ENCODE data around the gene NR3C2. TPM values are rescaled to one million over a fixed set of nuclear protein-coding genes. Genes with fewer than 3 reads are reported as not detected.

NR3C2 gene
- total RNA-seq, 1 experiment from 2014 or later, result 1.6 TPM

DNA sequence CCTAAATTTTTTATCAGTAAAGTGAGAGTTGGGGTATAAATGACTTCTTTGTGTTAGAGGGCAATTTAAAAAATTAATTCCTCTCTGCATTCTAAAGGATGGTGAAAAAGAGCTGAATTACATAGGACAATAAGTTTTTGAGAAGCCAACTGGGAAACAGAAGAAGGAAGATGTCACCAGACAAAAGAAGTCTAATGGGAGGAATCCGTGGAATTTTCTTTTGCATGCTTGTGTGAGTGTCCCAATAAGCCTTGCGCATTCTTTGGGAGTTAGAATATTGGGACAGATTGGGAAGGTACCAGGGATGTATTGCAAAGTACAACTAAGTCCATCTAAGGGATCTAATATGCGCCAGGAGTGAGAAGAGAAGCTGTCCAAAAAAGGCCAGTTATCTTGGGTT, 35.1 kb upstream of the NR3C2 start:
- H3K4me3 ChIP-seq (ENCODE audit: low read depth, low read length, poor library complexity, severe bottlenecking), result no peak overlapping the region
- BruUV-seq (replicated peaks), result no TSS peak
- ChIA-PET POLR2A (ENCODE audit: low non-redundant PET) (no interaction called here), CTCF (no interaction called here)
- intact Hi-C loops (cut with micrococcal nuclease; ENCODE audit: unreplicated experiment), result no loop called here
- no peak for DNase-seq (ENCODE audit: low spot score)
- H3K36me3 ChIP-seq (ENCODE audit: insufficient read depth, low read length, poor library complexity, severe bottlenecking), result no peaks in the 10 kb centered on the region
- H3K27me3 ChIP-seq (replicated peaks; ENCODE audit: insufficient read depth, low read depth, low read length, poor library complexity), result no peaks in the 10 kb centered on the region
- no peaks in the 10 kb centered on the region for H3K4me1 ChIP-seq (ENCODE audit: insufficient read depth, low read length, poor library complexity, severe bottlenecking)
- H3K27ac ChIP-seq (ENCODE audit: low read depth, low read length, poor library complexity, severe bottlenecking), result no peak overlapping the region
- no peak for TF ChIP-seq EZH2 (IDR thresholded peaks at IDR 0.05; ENCODE audit: borderline replicate concordance, low read depth, low read length, poor library complexity, severe bottlenecking)
- TF ChIP-seq, protein P1, sequence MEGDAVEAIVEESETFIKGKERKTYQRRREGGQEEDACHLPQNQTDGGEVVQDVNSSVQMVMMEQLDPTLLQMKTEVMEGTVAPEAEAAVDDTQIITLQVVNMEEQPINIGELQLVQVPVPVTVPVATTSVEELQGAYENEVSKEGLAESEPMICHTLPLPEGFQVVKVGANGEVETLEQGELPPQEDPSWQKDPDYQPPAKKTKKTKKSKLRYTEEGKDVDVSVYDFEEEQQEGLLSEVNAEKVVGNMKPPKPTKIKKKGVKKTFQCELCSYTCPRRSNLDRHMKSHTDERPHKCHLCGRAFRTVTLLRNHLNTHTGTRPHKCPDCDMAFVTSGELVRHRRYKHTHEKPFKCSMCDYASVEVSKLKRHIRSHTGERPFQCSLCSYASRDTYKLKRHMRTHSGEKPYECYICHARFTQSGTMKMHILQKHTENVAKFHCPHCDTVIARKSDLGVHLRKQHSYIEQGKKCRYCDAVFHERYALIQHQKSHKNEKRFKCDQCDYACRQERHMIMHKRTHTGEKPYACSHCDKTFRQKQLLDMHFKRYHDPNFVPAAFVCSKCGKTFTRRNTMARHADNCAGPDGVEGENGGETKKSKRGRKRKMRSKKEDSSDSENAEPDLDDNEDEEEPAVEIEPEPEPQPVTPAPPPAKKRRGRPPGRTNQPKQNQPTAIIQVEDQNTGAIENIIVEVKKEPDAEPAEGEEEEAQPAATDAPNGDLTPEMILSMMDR (conservative IDR thresholded peaks at IDR 0.05; ENCODE audit: low read depth, low read length), result no peak
- H3K9me3 ChIP-seq (ENCODE audit: low read depth, low read length, poor library complexity, severe bottlenecking), result no peaks in the 10 kb centered on the region

DNA sequence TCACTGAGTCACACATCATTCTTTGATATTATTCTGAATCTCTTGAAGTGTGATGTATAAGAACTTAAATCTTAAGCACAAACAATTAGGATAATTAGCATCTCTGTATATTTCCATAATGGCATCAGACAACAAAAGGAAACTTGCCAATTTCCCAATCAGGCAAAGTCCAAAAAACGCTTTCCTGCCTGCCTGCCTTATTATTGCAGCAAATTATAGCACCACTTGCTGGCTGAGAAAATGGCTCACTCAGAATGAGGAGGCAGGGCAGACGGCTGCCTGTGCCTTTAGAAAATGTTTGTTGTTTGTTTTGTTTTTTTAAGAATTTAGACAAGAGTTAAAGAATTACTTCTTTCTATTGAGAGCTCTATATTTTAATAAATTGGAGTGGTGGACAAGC, 27.7 kb upstream of the NR3C2 start:
- POLR2A ChIA-PET (ENCODE audit: low non-redundant PET), result no interaction called here
- intact Hi-C loops (cut with micrococcal nuclease; ENCODE audit: unreplicated experiment), result no loop called here

DNA sequence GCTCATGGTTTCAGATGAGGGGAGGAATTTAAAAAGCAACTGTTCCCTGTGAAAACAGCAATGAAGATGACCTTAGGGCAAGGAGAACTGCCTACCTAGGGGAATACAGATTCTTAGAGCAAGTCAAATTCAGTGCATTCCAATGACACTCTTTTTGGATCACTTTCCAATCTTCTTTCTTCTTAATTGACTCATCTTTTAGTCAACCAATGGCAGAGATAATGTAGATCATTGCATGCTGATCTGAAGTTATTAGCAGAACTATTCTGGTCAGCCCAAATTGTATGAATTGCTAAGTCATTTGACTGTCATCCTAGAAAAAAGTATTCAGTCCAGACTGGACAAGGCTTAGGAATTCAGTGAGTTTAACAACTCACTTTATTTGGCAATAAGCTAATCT, 12.6 kb upstream of the NR3C2 start:
- ChIA-PET POLR2A (ENCODE audit: low non-redundant PET) (no interaction called here), CTCF (interaction anchor here (0.6 kb wide), 1 partner anchor 1768 kb away, joined by 4 read pairs; no protein-coding TSS in a partner anchor)
- Histone ChIP-seq H3K9me3 (ENCODE audit: low read depth, low read length, poor library complexity, severe bottlenecking) (no peaks in the 10 kb centered on the region), H3K27ac (ENCODE audit: low read depth, low read length, poor library complexity, severe bottlenecking) (no peak overlapping the region), H3K36me3 (ENCODE audit: insufficient read depth, low read length, poor library complexity, severe bottlenecking) (no peaks in the 10 kb centered on the region), H3K4me1 (ENCODE audit: insufficient read depth, low read length, poor library complexity, severe bottlenecking) (no peaks in the 10 kb centered on the region), H3K27me3 (replicated peaks; ENCODE audit: insufficient read depth, low read depth, low read length, poor library complexity) (peaks cover 4% of the 10 kb centered on the region), H3K4me3 (ENCODE audit: low read depth, low read length, poor library complexity, severe bottlenecking) (no peak overlapping the region)
- no peak for DNase-seq (ENCODE audit: low spot score)
- TF ChIP-seq, protein P1 (conservative IDR thresholded peaks at IDR 0.05; ENCODE audit: low read depth, low read length), result no peak
- intact Hi-C loops (cut with micrococcal nuclease; ENCODE audit: unreplicated experiment), result no loop called here
- no TSS peak for BruUV-seq (replicated peaks)

More for the DNA sequence above, 27.7 kb upstream of the NR3C2 start:
- Histone ChIP-seq H3K4me3 (ENCODE audit: low read depth, low read length, poor library complexity, severe bottlenecking) (no peak overlapping the region), H3K36me3 (ENCODE audit: insufficient read depth, low read length, poor library complexity, severe bottlenecking) (no peaks in the 10 kb centered on the region), H3K9me3 (ENCODE audit: low read depth, low read length, poor library complexity, severe bottlenecking) (no peaks in the 10 kb centered on the region), H3K27me3 (replicated peaks; ENCODE audit: insufficient read depth, low read depth, low read length, poor library complexity) (no peaks in the 10 kb centered on the region), H3K4me1 (ENCODE audit: insufficient read depth, low read length, poor library complexity, severe bottlenecking) (no peaks in the 10 kb centered on the region), H3K27ac (ENCODE audit: low read depth, low read length, poor library complexity, severe bottlenecking) (no peak overlapping the region)
- no peak for DNase-seq (ENCODE audit: low spot score)
- TF ChIP-seq, protein P1 (conservative IDR thresholded peaks at IDR 0.05; ENCODE audit: low read depth, low read length), result no peak
- TF ChIP-seq EZH2 (IDR thresholded peaks at IDR 0.05; ENCODE audit: borderline replicate concordance, low read depth, low read length, poor library complexity, severe bottlenecking), result no peak
- CTCF ChIA-PET, result no interaction called here
- BruUV-seq (replicated peaks), result no TSS peak

Data from A673 (cell line).